Testis (tissue), 2 donors: Measurements from ENCODE around the gene GJD4.

Experiments used
- CTCF ChIP-seq, 3 experiments: fragments of 450-650 bp in 2 of 3; fragments of 200-600 bp in 1 of 3; sonication (generic) in 1 of 3; IDR thresholded peaks; one replicate each; pipeline ENCODE4 v1.5.1; 2016 to 2019; ENCODE audit warnings: antibody characterized with exemption in 3 of 3, mild to moderate bottlenecking in 2 of 3, moderate library complexity in 1 of 3
- POLR2A ChIP-seq: fragments of 450-650 bp; IDR thresholded peaks from one replicate; pipeline ENCODE4 v1.6.1; 2017; ENCODE audit warnings: antibody characterized with exemption, mild to moderate bottlenecking, moderate library complexity

- TF ChIP-seq CTCF (IDR thresholded peaks at IDR 0.05): no peak
- no peak for TF ChIP-seq POLR2A
Observed at GRCh38 chr10:35640951-35641675, 36.0 kb downstream of the GJD4 start.
